D341Med (cell line): Measurements from ENCODE around the gene ELOVL6.

Source experiments
- DNase-seq: peaks from one replicate; pipeline ENCODE4 v3.0.0; 2012; ENCODE audit warnings: low spot score

The ELOVL6 gene

DNA sequence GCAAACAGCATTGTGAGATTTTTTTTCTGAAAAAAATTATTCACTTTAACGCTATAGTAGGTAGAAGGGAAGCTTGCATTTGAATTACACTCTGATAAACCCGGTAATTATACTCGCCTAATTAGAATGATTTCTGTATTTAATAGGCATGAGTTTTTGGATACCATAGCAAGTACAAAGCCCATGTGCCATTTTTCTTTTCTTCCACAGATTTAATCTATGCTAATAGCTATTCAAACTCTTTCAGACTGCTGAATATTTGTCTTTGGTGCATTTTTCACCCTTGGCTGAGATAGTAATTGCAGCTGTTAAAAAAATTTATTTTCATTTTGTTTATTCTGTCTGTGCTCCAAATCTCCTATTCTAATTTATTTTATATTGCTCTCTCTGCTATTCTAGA, 172.7 kb downstream of the ELOVL6 start:
- no peak for DNase-seq

DNA sequence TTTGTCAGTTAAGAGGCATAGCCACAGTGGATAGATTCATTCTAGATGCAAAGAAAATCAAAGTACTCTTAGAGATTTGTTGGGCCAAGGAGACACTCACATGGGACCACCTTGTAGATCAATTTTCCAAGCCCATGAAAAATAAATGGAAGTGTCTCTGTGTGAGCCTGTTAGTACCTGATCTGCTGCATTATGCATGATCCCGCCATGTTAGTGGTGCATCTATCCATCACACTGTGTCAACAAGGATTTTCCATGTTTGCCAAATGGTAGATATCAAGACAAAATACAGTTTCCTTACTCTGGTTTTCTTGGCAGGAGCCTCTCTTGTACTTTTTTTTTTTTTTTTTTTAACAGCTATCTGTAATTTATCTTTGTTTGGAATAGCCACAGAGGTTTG, 173.4 kb downstream of the ELOVL6 start:
- no peak for DNase-seq

DNA sequence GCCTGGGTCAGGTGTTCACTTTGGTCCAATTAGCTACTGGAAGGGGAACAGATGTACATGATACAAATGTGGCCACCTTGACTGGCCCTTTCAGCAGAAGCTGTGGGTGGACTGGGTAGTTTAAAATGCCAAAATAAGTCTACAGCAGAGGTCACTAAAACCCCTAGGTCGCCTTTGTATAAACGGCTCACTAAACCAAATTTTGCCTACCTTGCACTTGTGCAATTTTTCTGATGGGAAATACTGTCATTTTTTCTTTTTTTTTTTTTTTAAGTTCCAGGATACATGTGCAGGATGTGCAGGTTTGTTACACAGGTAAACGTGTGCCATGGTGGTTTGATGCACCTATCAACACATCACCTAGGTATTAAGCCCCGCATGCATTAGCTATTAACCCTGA, 176.0 kb downstream of the ELOVL6 start:
- no peak for DNase-seq

DNA sequence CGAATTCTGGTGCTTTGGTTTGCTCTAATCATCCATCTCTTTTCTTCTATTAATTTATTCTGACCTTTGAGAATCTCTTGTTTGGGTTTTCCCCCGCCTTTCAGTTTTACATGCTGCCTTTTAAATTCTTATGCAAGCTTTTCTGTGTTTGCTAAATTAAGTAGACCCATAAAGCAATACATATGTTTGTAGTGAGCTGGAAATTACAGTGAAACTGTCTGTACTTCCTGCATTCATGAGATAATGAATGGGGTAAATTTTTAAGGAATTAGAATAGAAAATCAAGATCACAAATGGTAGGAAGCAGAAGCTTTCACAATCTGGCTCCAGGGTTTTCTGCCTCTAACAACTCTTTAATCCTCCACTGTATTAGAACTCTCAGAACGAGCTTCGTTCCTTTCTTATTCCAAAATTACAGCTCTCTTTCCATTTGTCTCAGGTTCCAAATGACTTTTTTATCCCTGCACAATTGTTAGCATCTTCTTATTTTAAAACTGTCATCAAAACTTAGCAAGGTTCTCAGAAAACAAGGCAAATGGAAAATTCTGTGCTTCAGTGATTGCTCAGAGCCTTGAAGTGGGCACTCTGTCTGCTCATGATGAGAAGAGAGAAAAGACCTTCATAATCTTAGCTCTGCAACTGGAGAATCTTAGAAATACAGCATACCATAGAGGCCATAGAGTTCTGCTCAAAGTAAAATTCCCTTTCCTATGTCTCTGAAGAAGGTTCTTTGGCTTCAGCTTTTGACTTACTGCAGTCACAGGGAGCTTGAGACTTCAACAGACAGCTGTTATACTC, 177.6 kb downstream of the ELOVL6 start:
- no peak for DNase-seq

DNA sequence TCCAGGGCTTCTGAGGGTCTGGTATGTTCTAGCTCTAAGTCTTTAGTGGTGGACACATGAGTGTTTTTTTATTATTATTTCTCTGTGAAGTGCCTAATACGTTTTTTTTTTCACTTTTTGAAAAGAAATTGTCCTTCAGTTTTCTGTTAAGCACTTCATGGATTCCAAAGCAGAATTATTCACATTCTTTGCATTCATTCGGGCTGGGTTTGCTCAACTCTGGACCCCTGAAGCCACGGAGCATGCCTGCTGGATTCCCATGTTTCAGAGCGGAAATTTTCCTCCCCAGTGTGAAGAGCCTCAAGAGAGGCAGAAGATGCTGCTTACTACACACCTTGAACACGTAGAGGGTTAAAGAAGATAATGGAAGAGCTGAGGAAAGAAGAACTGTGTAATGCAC, 178.3 kb downstream of the ELOVL6 start:
- DNase-seq = no peak

DNA sequence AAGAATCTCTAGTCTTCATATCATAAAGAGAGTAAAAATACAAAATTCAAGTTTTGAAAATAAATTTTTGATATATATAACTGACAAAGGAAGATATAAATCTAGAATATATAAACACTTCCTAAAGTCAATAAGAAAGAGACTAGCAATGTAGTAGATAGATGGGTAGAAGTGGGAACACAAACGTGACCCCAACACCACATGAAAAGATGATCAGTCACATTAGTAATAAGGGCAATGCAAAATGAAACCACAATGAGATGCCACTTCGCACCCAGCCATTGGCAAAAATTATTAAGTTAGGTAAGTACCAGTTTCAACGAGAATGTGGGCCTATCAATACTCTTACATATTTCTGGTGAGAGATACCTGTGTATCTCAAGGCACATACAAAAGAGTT, 179.3 kb downstream of the ELOVL6 start:
- DNase-seq = no peak

DNA sequence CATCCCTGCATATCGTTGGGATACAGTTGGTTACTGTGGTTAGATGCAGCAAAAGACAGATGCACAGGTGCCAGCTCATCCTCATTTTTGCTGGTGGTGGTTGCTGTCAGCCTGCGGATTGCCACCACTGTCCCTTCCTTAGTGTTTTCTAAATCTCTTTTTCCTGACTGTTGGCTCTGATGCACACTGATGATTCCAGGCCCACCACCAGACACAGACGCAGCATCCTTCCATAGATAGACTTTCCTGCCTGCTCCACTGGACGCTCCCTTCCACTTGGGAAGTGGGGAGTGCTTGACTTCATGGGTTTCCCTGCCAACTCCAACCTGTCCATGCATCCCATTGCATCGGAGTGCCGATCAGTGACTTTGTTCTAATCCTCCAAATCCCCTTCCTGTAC, 184.2 kb downstream of the ELOVL6 start:
- no peak for DNase-seq

DNA sequence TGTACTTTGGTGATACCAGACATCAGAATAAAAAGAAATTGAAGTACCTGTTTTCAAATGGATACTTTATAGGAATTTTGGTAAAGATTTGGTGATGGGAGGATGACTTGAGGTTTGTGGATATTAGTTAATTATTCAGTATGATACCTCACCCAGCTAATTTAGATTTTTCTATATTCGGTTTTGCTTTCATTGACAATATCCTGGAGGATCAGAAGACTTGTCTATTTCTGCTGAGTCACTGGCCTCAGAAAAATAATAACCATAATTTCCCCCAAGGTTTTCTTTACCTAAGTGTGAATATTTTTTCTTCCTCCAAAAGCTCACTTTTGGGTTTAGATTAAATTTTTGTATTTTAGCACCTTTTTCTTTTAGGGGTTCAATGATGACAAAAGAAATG, 185.5 kb downstream of the ELOVL6 start:
- DNase-seq = no peak

DNA sequence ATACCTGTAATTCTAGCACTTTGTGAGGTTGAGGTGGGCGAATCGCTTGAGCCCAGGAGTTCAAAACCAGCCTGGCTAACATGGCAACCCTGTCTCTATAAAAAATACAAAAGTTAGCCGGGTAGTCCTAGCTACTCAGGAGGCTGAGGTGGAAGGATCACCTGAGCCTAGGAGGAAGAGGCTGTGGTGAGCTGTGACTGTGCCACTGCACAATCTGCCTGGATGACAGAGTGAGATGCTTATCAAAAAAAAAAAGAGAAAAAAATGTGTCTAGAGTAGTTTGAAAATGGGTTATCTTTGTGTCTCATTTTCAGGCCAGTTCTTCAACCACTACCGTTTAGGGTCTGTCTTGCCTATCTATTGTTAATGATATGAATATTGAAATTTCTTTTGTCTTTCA, 187.6 kb downstream of the ELOVL6 start:
- DNase-seq = no peak

DNA sequence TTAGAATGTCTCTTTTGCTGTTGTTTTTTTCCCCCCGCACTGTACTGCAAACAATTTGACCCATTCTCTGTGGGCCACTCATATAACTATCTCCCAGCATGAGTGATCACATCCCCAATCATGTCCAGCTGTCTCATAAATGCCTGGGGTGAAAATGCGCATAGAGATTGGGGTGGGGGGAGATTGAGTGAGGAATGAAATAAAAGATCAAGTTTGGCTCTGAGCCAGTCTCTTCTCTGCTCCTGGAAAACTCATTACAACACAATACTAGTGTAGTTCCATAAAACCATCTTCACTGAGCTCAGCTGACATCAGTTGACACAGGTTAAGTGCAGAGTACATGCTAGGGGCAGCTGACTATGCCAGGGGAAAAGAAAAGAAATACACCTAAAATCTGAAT, 188.9 kb downstream of the ELOVL6 start:
- no peak for DNase-seq

DNA sequence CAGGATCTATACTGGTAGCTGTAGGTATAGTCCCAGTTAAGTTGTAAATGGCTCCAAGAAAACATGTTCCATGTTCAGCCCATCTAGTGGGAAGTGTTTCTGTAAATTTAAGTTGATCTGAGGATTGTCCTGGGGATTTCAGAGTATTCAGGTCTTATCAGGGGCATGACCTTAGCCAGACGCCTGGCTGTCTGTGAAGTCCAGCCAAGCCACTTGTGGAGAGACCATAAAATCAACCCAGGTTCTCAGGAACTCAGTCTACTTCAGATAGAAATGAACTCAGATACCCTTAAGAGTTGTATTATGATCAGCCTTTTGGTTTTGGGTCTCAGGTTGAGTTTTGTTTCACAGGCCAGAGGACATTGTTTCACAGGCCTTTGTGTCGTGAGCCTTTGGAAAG, 189.9 kb downstream of the ELOVL6 start:
- DNase-seq = no peak

DNA sequence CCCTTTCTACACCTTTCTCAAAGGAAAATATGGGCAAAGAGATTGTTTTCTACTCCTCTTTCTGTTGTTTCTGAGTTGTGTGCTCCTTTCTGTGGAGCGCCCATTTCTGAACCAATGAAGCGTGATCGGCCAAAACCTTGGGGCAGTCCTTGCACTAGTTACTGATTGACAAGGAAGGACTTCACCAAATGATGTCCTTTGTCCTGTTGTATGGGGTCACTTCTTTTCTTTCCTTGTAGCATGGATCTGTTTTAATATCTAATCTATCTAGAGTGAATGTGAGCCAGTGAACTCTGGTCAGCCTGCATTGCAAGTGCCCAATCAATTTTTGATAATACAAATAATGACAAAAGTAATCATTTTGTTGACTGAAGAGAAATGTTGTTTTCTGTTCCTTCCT, 191.2 kb downstream of the ELOVL6 start:
- no peak for DNase-seq

DNA sequence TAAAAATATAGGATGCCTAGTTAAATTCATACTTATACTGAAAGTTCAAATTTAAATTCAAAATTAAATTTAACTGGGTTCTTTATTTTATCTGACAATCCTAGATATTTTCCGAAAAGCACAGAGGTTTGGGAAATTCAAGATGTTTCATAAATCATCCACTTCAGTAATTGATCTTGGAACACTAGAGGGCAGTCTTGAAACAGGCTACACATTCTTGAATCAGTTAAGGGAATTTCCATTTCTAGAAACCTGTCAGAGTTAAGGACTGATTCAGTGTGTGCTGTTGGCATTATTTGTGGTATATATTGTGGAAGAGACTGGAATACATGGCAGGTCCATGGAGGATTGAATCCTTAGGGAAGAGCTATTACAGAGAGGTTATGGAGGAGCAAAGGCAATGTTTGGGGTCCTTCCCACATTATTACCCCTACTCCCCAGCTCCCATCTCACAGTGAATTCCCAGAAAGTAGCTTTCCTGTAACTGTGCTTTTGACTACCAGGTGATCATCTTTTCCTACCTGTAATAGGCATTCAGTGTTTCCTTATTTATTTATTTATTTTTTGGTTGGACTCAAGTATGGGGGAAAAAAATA, 192.9 kb downstream of the ELOVL6 start:
- peak; percentile 47 for DNase-seq

DNA sequence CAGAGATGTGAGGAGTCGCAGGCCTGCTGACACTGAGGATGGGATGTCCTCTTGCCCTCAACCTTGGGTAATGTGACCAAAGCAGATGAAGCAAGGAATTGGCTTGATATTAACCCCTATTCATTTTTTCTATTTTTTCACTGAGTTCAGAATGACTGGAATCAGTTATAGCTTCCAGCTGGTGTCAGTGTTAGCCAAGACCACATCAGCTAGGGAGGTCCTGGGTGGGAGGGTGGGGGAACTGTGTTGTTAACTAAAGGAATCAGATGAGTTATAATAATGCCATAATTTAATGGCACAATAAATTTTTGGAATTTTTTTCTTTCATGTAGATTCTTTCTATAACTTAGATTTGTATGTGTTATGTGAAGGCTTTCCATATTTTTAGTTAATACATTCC, 193.9 kb downstream of the ELOVL6 start:
- DNase-seq = no peak

DNA sequence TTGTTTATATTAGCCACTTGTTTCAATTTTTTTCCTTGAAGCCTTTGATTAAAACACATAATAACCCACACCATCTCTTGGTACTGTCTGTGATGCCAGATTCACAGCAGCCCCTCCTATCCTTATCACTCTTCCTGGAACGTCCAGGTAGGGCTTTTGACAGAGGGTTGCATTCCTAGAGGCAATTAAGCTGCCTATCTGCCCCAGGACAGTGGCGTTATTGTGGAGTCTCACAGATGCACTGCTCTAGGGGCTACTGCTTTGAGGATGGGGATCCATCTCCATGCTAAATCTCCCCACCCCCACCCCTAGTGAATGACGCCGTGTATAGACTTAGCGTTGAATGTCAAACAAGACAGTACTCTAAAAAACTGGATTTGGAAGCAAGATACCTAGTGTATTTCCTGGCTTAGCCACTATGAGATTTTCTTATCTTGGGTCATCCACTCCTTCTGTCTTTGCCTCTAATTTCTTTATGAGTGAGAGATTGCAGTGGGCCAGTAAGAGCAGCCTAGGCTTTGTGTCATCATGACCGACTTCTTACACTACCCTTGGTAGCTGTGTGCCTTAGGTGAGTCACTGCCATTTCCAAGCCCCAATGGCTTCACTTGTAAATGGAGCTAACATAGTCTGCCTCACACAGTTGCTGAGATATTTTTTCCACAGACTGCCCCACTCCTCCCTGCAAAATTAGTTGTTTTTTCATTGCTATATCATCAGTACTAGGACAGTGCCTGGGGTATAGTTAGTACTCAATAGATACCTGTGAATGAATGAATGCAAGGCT, 194.8 kb downstream of the ELOVL6 start:
- DNase-seq = no peak

DNA sequence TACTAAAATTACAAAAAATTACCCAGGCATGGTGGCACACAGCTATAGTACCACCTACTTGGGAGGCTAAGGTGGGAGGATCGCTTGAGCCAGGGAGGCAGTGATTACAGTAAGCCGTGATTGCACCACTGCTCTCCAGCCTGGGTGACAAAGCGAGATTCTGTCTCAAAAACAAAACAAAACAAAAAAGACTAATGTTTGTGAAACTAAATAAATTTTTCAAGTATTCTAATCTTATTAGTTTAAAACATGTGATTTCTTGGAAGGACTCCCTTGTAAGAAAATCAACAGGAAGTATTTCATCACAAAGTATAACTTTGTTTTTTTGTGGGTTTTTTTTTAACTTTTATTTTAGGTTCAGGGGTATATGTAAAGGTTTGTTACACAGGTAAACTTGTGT, 196.1 kb downstream of the ELOVL6 start:
- no peak for DNase-seq

DNA sequence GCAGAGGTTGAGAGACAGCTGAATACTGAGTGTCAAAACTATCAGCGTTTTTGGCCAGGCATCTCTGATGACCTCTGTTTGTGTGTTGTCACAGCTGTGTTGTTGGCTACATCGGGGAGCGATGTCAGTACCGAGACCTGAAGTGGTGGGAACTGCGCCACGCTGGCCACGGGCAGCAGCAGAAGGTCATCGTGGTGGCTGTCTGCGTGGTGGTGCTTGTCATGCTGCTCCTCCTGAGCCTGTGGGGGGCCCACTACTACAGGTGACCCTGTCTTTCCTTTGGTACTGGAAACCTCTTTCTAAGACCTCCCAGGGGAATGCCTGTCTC, 198.9 kb downstream of the ELOVL6 start:
- DNase-seq = no peak

DNA sequence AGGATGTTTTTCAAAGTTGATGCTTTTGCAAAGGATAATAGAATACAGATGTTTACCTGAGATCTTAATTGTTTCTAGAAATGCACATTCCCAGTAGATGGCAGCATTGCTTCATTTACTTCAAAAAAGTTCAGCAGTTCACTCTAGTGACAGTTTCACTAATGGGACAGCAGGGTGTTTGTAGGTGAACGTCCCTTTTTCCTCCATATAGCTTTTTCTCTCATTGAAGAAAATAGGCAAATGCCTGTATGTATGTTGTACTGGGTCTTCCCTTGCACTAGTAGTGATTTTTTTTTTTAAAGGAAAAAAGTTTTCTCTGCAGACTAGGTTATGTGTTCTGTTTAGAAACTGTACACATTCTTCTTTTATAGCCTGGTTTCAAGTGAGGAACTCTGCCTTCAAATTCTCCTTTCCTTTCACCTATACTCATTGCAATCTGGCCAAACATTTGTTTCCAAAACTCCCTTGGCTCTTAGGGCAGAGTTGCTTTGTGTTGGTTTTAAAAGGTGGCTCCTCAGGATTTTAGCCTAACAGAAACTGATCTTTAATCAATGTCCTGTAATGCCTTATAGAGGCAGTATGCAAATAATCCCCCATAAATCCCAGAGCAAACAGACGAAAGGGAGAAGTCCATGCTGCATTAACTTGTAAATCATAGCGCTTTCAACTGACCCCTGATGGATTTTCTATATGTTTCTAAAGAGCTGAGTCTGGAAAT, 199.4 kb downstream of the ELOVL6 start:
- DNase-seq = peak; percentile 50

DNA sequence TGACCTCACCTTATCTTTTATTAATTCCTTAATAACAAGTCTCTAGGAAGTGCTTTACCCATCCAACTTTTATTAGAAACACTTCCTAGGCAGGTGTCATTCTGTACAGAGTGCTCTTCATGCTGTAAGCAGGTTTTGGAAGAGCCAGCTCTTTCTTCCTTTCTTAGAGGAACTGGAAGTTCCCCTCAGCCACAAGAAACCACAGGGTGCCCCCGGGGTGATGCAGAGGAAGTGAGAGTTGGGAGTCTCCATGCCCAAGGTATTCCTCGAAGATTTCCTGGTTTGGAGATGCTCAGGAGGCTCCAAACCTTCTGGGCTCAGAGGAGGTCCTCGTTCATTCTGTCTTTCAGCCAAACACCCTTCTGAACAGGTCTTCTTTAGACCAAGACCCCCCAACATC, 201.9 kb downstream of the ELOVL6 start:
- DNase-seq = no peak
